Naive thymus-derived CD4-positive, alpha-beta T cell (primary cell): ENCODE results near the gene CCNYL1. TPM values are rescaled to one million over a fixed set of nuclear protein-coding genes. Genes with fewer than 3 reads are reported as not detected.

Source experiments
- ATAC-seq: fragments of 150-1000 bp; cut with Tn5 transposase; 2 replicates; pipeline ENCODE4 v1.10.0; 2021; ENCODE audit warnings: mild to moderate bottlenecking, moderate library complexity
- CTCF ChIA-PET: fragments of 350-600 bp; sonication (Branson Sonifier 250); formaldehyde crosslinking; loops from one replicate; lab custom pipeline; 2021; ENCODE audit warnings: antibody characterized with exemption; lab: Charles Lee
- POLR2A ChIA-PET: fragments of 350-600 bp; sonication (Branson Sonifier 250); formaldehyde crosslinking; loops from one replicate; lab custom pipeline; 2021; ENCODE audit warnings: antibody characterized with exemption, inconsistent platforms; lab: Charles Lee
- DNase-seq, 9 donors: peaks; one replicate each; pipeline versions ENCODE4 v3.0.0 to v3.0.0-alpha.2; 2020 to 2022; ENCODE audit warnings: mixed read lengths in 1 of 9
- H3K27ac ChIP-seq: one replicate; pipeline ENCODE4 v1.7.0; 2013; ENCODE audit warnings: mild to moderate bottlenecking, low read depth, low read length, moderate library complexity
- H3K27me3 ChIP-seq, 2 donors: one replicate each; pipeline ENCODE4 v1.7.0; 2013; ENCODE audit warnings: low read length in 2 of 2, mild to moderate bottlenecking in 2 of 2, moderate library complexity in 2 of 2; ENCODE audit not compliant: control insufficient read depth in 2 of 2, insufficient read depth in 2 of 2
- H3K36me3 ChIP-seq, 3 experiments: 1 replicate in 2 of 3; 2 replicates in 1 of 3; pipeline ENCODE4 v1.7.0; 2013; ENCODE audit warnings: low read length in 3 of 3, mild to moderate bottlenecking in 3 of 3, moderate library complexity in 1 of 3; ENCODE audit not compliant: insufficient read depth in 3 of 3, control insufficient read depth in 2 of 3
- H3K4me1 ChIP-seq, 2 donors: one replicate each; pipeline ENCODE4 v1.7.0; 2013; ENCODE audit warnings: low read length in 2 of 2, mild to moderate bottlenecking in 2 of 2, moderate library complexity in 1 of 2; ENCODE audit not compliant: control insufficient read depth in 2 of 2, insufficient read depth in 2 of 2
- H3K4me3 ChIP-seq: 2 replicates; pipeline ENCODE4 v1.7.0; 2013; ENCODE audit warnings: mild to moderate bottlenecking, low read length
- H3K9me3 ChIP-seq, 3 experiments: 1 replicate in 2 of 3; 2 replicates in 1 of 3; pipeline ENCODE4 v1.7.0; 2013; ENCODE audit warnings: low read length in 3 of 3; ENCODE audit not compliant: control insufficient read depth in 2 of 3
- H3K27ac Mint-ChIP-seq, 9 donors: one replicate each; pipeline ENCODE4 v1.8.0; 2020 to 2022; ENCODE audit warnings: mixed read lengths in 9 of 9, mild to moderate bottlenecking in 8 of 9, moderate library complexity in 5 of 9, inconsistent platforms in 2 of 9
- H3K27me3 Mint-ChIP-seq, 5 donors: one replicate each; pipeline ENCODE4 v1.8.0; 2021 to 2022; ENCODE audit warnings: mixed read lengths in 5 of 5, mild to moderate bottlenecking in 1 of 5
- H3K36me3 Mint-ChIP-seq, 5 donors: one replicate each; pipeline ENCODE4 v1.8.0; 2020 to 2022; ENCODE audit warnings: mixed read lengths in 5 of 5, mild to moderate bottlenecking in 3 of 5, inconsistent platforms in 1 of 5
- H3K4me1 Mint-ChIP-seq, 7 donors: one replicate each; pipeline ENCODE4 v1.8.0; 2020 to 2022; ENCODE audit warnings: mixed read lengths in 7 of 7, mild to moderate bottlenecking in 3 of 7, inconsistent platforms in 1 of 7
- H3K4me3 Mint-ChIP-seq, 10 donors: one replicate each; pipeline ENCODE4 v1.8.0; 2020 to 2022; ENCODE audit warnings: mild to moderate bottlenecking in 10 of 10, mixed read lengths in 10 of 10, moderate library complexity in 6 of 10, inconsistent platforms in 2 of 10
- H3K9me3 Mint-ChIP-seq, 11 donors: one replicate each; pipeline ENCODE4 v1.8.0; 2020 to 2022; ENCODE audit warnings: mixed read lengths in 11 of 11, mild to moderate bottlenecking in 4 of 11, inconsistent platforms in 1 of 11, moderate library complexity in 1 of 11
- intact Hi-C, 2 donors: fragments of 100-400 bp; cut with micrococcal nuclease; formaldehyde crosslinking; loops; one replicate each; pipeline ENCODE4 v1.15.1; 2023
- polyA plus RNA-seq, 2 donors: library from polyadenylated mRNA; unstranded; fragments of 300-500 nt; fragmentation: Illumina TruSeq; gene quantifications; one replicate each; pipeline ENCODE4 v1.2.3, GENCODE V29; 2021
- total RNA-seq, 6 experiments: library from RNA in 5 of 6; stranded (reverse) in 5 of 6; gene quantifications; 1 replicate in 5 of 6; 2 replicates in 1 of 6; pipeline ENCODE4 v1.2.3 and lab custom pipeline; 2021 to 2026

The CCNYL1 gene
- total and polyA plus RNA-seq, 7 experiments from 2014 or later = 1.7 to 16.7 (median 9.5) TPM

DNA sequence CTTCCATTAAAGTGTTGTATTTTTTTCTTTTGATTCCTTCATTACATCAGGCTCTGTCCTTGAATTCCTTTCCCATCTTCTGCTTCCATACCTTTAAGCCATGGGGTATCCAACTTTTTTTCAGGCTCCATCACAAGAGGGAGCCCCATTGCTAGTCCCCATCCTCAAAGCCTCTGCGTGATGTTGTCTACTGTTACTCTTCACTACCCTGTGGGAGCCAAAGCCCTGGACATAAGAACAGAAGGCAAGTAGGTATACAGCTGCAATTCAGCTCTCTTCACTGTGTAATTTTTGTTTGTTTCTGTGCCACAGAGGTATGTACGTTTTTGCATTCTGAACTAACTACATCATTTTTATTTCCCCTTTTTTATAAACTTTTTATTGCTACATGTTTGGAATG, 36.6 kb upstream of the CCNYL1 start:
- intact Hi-C loops = no loop called here
- Histone ChIP-seq H3K27me3 (no peaks in the 10 kb centered on the region), H3K4me1 (no peaks in the 10 kb centered on the region), H3K9me3 (no peaks in the 10 kb centered on the region), H3K4me3 (no peak overlapping the region), H3K36me3 (no peaks in the 10 kb centered on the region), H3K27ac (no peak overlapping the region)
- Mint-ChIP-seq H3K27ac (no peak overlapping the region), H3K9me3 (no peaks in the 10 kb centered on the region), H3K4me3 (no peak overlapping the region), H3K27me3 (peaks cover 0 to 12% (median 11%) of the 10 kb centered on the region in 5 donors), H3K4me1 (no peaks in the 10 kb centered on the region), H3K36me3 (peaks cover 0 to 4% (median 0%) of the 10 kb centered on the region in 5 donors)
- DNase-seq (no peak), ATAC-seq (no peak)
- ChIA-PET CTCF (no interaction called here), POLR2A (no interaction called here)

DNA sequence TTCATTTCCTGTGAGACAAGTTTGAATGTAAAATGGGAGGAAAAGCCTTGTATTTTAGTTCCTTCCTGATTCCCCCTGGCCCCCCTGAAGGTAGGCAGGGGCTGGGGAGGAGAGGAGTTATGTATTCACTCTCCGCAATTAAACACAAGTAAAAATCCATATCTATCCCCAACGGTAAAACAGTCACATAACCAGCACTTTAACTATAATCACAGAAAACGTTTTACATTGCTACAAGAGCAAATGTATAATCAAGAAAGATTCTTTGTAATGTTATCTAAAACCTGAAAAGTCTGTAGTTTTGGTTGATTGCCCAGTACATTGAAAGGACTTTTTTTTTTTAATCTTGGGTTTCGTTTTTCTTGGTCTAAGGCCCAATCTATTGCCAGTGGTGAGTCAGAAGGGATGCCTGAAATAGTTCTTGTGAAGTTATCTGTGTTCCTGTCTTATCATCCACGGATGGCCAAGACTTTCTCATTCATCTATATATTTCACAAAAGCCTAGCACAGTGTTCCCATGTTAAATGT, 34.5 kb upstream of the CCNYL1 start:
- H3K4me3 ChIP-seq = no peak overlapping the region
- no peak for DNase-seq
- H3K27me3 ChIP-seq = no peaks in the 10 kb centered on the region
- no peaks in the 10 kb centered on the region for H3K4me1 ChIP-seq
- Mint-ChIP-seq H3K9me3 (no peaks in the 10 kb centered on the region), H3K27me3 (peaks cover 0 to 22% (median 16%) of the 10 kb centered on the region in 5 donors), H3K4me1 (peaks cover 0 to 4% (median 0%) of the 10 kb centered on the region in 7 donors), H3K27ac (no peak overlapping the region), H3K4me3 (no peak overlapping the region), H3K36me3 (peaks cover 0 to 4% (median 0%) of the 10 kb centered on the region in 5 donors)
- ChIA-PET POLR2A (no interaction called here), CTCF (interaction anchor here (0.6 to 0.7 kb wide), 2 partner anchors 184 to 255 kb away, joined by 3 read pairs; no protein-coding TSS in a partner anchor)
- H3K36me3 ChIP-seq = no peaks in the 10 kb centered on the region
- H3K9me3 ChIP-seq = no peaks in the 10 kb centered on the region
- no peak for ATAC-seq
- no peak overlapping the region for H3K27ac ChIP-seq
- intact Hi-C loops = no loop called here

DNA sequence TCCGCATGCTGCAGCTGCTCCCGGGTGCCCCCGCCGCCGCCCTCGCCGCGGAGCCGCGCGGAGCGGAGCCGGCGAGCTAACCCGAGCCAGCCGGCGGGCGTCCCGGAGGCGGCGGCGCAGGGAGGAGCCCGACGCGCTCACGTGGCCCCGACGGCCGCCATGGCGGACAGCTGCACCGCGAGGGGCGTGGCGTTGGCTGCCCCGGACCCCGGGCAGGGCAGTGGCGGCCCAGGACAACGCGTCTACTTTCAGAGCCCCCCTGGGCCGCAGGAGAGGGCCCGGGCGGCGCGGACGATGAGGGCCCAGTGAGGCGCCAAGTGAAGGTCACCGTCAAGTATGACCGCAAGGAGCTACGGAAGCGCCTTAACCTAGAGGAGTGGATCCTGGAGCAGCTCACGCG, 30.0 kb upstream of the CCNYL1 start:
- no peak overlapping the region for H3K27ac Mint-ChIP-seq
- DNase-seq (no peak), ATAC-seq (no peak)
- ChIA-PET CTCF (no interaction called here), POLR2A (no interaction called here)
- no peaks in the 10 kb centered on the region for H3K9me3 Mint-ChIP-seq
- peaks cover 0 to 4% (median 0%) of the 10 kb centered on the region in 7 donors for H3K4me1 Mint-ChIP-seq
- H3K9me3 ChIP-seq = no peaks in the 10 kb centered on the region
- no peaks in the 10 kb centered on the region for H3K27me3 ChIP-seq
- no peak overlapping the region for H3K4me3 ChIP-seq
- no peaks in the 10 kb centered on the region for H3K4me1 ChIP-seq
- H3K27me3 Mint-ChIP-seq = peaks cover 0 to 22% (median 16%) of the 10 kb centered on the region in 5 donors
- no peak overlapping the region for H3K4me3 Mint-ChIP-seq
- H3K36me3 Mint-ChIP-seq = peaks cover 0 to 4% (median 0%) of the 10 kb centered on the region in 5 donors
- no peaks in the 10 kb centered on the region for H3K36me3 ChIP-seq
- intact Hi-C loops = no loop called here
- H3K27ac ChIP-seq = no peak overlapping the region

DNA sequence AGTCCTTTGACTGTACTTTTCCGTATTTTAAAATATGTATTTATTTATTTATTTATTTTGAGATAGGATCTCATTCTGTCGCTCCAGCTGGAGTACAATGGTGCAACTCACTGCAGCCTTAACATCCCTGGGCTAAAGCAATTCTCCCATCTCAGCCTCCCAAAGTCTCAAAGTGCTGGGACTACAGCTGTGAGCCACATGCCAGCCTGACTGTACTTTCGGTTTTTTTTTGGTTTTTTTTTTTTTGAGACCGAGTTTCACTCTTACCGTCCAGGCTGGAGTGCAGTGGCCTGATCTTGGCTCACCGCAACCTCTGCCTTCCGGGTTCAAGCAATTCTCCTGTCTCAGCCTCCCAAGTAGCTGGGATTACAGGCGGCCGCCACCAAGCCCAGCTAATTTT, 28.9 kb upstream of the CCNYL1 start:
- Mint-ChIP-seq H3K27me3 (peaks cover 0 to 16% (median 13%) of the 10 kb centered on the region in 5 donors), H3K36me3 (peaks cover 0 to 4% (median 0%) of the 10 kb centered on the region in 5 donors), H3K4me3 (no peak overlapping the region), H3K9me3 (no peaks in the 10 kb centered on the region), H3K4me1 (peaks cover 0 to 4% (median 0%) of the 10 kb centered on the region in 7 donors), H3K27ac (no peak overlapping the region)
- no peaks in the 10 kb centered on the region for H3K9me3 ChIP-seq
- POLR2A ChIA-PET = no interaction called here
- no peak overlapping the region for H3K4me3 ChIP-seq
- intact Hi-C loops = no loop called here
- DNase-seq (no peak), ATAC-seq (no peak)
- H3K27ac ChIP-seq = no peak overlapping the region
- no peaks in the 10 kb centered on the region for H3K27me3 ChIP-seq
- H3K4me1 ChIP-seq = no peaks in the 10 kb centered on the region
- no peaks in the 10 kb centered on the region for H3K36me3 ChIP-seq
- CTCF ChIA-PET = no interaction called here

DNA sequence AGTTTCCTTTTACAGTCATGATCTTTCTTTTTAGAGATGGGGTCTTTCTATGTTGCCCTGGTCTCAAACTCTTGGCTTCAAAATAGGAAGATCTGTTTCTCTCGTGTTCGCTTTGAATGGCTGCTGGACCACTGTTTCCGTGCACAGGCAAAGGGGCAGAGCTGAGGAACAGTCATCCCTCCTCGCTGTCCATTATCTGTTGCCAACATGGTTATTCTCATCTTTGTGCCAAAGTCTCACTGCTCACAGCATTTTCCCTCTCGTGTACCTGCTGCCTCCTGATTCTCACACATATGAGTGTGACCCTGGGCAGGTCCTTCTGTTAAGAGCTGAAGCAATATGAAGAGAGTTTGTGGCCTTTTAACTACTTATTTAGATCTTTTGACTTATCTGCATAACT, 28.0 kb upstream of the CCNYL1 start:
- POLR2A ChIA-PET = interaction anchor here (0.5 kb wide), 1 partner anchor 526 kb away, joined by 5 read pairs; no protein-coding TSS in a partner anchor
- H3K27ac Mint-ChIP-seq = no peak overlapping the region

DNA sequence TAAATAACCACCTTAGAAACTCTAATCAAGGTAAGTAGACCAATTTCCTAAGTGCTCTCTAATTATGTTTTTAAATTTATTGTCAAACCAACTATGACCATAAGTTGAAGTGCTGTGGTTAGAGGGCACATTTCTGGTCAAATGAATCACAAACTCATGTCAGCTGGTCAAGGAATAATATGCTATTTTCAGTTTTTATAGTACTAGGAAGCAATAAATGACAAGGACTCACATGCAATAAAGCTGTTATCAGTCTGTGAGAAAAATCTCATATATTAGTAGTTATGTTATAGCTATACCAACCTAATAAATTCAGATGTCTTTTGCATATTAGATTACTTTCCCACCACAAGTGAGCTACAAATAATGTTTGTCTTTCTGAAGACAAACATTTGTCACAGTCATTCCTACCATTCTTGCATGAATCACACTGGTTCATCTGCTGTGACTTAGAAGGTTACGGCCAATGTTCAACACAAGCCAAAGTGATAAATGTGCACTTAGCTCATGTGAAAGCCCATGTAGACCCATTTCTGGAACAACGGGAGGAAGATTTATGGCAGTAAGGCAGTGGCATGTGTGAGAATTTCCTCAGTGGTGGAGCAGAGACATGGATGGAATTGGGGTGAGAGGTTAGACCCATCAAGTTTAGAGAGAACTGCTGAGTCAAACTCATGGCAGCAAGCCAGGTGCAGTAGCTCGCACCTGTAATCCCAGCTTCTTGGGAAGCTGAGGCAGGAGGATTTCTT, 27.4 kb upstream of the CCNYL1 start:
- H3K36me3 Mint-ChIP-seq = peaks cover 0 to 4% (median 0%) of the 10 kb centered on the region in 5 donors
- no peaks in the 10 kb centered on the region for H3K27me3 ChIP-seq
- H3K4me1 Mint-ChIP-seq = peaks cover 0 to 4% (median 0%) of the 10 kb centered on the region in 7 donors
- H3K4me1 ChIP-seq = no peaks in the 10 kb centered on the region
- no peak for DNase-seq
- intact Hi-C loops = no loop called here
- ATAC-seq = no peak
- ChIA-PET CTCF (no interaction called here), POLR2A (interaction anchor here (0.5 kb wide), 2 partner anchors 15 to 527 kb away, joined by 3 to 5 read pairs; no protein-coding TSS in a partner anchor)
- H3K9me3 ChIP-seq = no peaks in the 10 kb centered on the region
- H3K9me3 Mint-ChIP-seq = no peaks in the 10 kb centered on the region
- no peak overlapping the region for H3K4me3 ChIP-seq
- no peaks in the 10 kb centered on the region for H3K36me3 ChIP-seq
- peaks cover 0 to 16% (median 12%) of the 10 kb centered on the region in 5 donors for H3K27me3 Mint-ChIP-seq
- no peak overlapping the region for H3K4me3 Mint-ChIP-seq
- no peak overlapping the region for H3K27ac Mint-ChIP-seq
- H3K27ac ChIP-seq = no peak overlapping the region

More for the DNA sequence above, 28.0 kb upstream of the CCNYL1 start:
- H3K9me3 ChIP-seq = no peaks in the 10 kb centered on the region
- DNase-seq (no peak), ATAC-seq (no peak)
- CTCF ChIA-PET = no interaction called here
- Mint-ChIP-seq H3K4me1 (peaks cover 0 to 4% (median 0%) of the 10 kb centered on the region in 7 donors), H3K36me3 (peaks cover 0 to 4% (median 0%) of the 10 kb centered on the region in 5 donors), H3K4me3 (no peak overlapping the region), H3K27me3 (peaks cover 0 to 16% (median 13%) of the 10 kb centered on the region in 5 donors), H3K9me3 (no peaks in the 10 kb centered on the region)
- no peaks in the 10 kb centered on the region for H3K27me3 ChIP-seq
- no peaks in the 10 kb centered on the region for H3K4me1 ChIP-seq
- no peak overlapping the region for H3K27ac ChIP-seq
- no peak overlapping the region for H3K4me3 ChIP-seq
- intact Hi-C loops = no loop called here
- H3K36me3 ChIP-seq = no peaks in the 10 kb centered on the region
